Measurements from ENCODE around the gene NMBR. TPM values are rescaled to one million over a fixed set of nuclear protein-coding genes. Genes with fewer than 3 reads are reported as not detected.

NMBR gene
- total RNA-seq, 2 donors from 2014 or later: 0.49 TPM; not detected in 1

DNA sequence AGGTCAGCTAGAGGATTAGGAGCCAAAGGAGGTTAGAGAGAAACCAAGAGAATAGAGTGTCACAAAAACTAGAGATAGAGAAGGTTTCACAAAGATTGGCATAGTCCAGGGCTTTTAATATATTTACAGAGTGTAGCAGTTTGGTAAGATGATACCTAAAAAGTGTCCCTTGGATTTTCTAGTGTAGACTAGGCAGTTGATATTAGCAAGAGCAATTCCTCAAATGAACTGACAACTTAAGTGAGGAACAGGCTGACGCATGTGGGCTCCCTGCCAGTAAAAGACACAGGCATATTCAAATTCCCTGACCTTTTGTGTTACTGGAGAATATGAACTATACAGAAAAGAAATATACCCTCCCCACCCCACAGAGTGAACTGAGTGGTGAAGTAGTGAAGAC is 40.3 kb upstream of the NMBR start:
- TF ChIP-seq, protein P1, sequence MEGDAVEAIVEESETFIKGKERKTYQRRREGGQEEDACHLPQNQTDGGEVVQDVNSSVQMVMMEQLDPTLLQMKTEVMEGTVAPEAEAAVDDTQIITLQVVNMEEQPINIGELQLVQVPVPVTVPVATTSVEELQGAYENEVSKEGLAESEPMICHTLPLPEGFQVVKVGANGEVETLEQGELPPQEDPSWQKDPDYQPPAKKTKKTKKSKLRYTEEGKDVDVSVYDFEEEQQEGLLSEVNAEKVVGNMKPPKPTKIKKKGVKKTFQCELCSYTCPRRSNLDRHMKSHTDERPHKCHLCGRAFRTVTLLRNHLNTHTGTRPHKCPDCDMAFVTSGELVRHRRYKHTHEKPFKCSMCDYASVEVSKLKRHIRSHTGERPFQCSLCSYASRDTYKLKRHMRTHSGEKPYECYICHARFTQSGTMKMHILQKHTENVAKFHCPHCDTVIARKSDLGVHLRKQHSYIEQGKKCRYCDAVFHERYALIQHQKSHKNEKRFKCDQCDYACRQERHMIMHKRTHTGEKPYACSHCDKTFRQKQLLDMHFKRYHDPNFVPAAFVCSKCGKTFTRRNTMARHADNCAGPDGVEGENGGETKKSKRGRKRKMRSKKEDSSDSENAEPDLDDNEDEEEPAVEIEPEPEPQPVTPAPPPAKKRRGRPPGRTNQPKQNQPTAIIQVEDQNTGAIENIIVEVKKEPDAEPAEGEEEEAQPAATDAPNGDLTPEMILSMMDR (IDR thresholded peaks at IDR 0.05): no peak
- ATAC-seq (ENCODE audit: insufficient number of reproducible peaks, low FRiP score, low read depth): no peak
- no peak for DNase-seq (ENCODE audit: low spot score)
- Histone ChIP-seq H3K27me3 (replicated peaks; ENCODE audit: insufficient read depth) (no peaks in the 10 kb centered on the region), H3K36me3 (no peaks in the 10 kb centered on the region), H3K4me1 (ENCODE audit: control insufficient read depth in 1 of 2, low read depth in 2 of 2) (no peaks in the 10 kb centered on the region), H3K27ac (no peak overlapping the region), H3K4me3 (no peak overlapping the region), H3K9me3 (no peaks in the 10 kb centered on the region)

DNA sequence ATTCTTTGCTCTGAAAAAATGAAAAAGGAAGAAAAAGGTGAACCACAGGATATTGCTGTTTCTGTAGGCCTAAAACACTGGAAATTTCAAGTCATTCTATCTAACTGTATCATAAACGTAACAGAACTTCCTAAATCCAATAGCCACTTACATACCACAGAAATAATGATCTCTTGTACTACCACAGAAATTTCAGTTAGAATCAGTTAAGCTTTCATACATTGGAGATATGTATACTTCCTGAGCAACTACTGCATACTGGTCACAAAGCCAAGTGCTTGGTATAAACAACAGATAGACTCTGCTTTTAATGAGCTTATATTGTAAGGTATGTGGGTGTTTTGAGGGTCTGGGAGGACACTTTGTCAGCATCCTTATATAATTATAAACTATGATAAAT is 38.7 kb upstream of the NMBR start:
- Histone ChIP-seq H3K27me3 (replicated peaks; ENCODE audit: insufficient read depth) (no peaks in the 10 kb centered on the region), H3K4me3 (no peak overlapping the region), H3K4me1 (ENCODE audit: control insufficient read depth in 1 of 2, low read depth in 2 of 2) (no peaks in the 10 kb centered on the region), H3K27ac (no peak overlapping the region), H3K9me3 (no peaks in the 10 kb centered on the region), H3K36me3 (no peaks in the 10 kb centered on the region)
- no peak for DNase-seq (ENCODE audit: low spot score)
- TF ChIP-seq, protein P1 (IDR thresholded peaks at IDR 0.05): no peak
- ATAC-seq (ENCODE audit: insufficient number of reproducible peaks, low FRiP score, low read depth): no peak

DNA sequence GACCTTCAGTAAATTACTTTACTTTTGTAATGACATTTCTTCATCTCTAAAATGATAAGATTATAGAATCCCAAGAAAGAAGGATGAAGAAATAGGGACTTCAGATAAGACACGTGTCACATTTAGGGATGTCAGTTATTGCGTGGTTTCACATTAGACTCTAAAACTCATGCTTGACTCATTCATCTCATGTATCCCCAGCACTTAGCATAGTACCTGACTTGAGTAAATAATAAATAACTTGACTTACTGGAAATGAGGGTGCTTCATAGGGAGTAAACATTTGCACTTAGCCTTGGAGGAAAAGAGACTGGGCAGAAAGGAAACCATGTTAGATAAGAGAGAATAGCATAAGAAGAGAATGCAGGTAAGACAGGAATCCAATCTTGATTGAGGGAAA is 37.4 kb upstream of the NMBR start:
- no peaks in the 10 kb centered on the region for H3K4me1 ChIP-seq (ENCODE audit: control insufficient read depth in 1 of 2, low read depth in 2 of 2)
- no peak overlapping the region for H3K27ac ChIP-seq
- DNase-seq (ENCODE audit: low spot score) (no peak), ATAC-seq (ENCODE audit: insufficient number of reproducible peaks, low FRiP score, low read depth) (no peak)
- H3K4me3 ChIP-seq: no peak overlapping the region
- no peaks in the 10 kb centered on the region for H3K27me3 ChIP-seq (replicated peaks; ENCODE audit: insufficient read depth)
- no peaks in the 10 kb centered on the region for H3K36me3 ChIP-seq
- H3K9me3 ChIP-seq: no peaks in the 10 kb centered on the region
- TF ChIP-seq, protein P1 (IDR thresholded peaks at IDR 0.05): no peak

DNA sequence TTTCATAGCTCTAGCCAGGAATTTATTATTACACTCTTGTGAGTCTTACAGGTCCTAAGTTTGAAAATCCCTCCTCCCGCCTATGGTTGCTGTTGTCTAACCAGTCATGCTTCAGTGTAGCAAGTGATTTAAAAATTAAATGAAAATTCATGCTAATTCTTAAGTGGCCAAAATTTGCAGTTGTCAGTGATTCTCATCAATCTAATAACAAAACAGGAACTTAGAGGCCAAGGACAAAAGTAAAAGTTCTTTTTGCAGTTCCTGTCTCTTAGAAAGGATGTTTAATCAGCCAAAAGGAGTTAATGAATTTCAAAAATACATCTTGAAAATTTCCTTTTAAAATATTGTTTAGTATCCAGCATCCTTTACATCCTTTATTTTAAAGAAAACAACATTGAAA is 36.4 kb upstream of the NMBR start:
- no peak overlapping the region for H3K27ac ChIP-seq
- TF ChIP-seq, protein P1 (IDR thresholded peaks at IDR 0.05): no peak
- H3K27me3 ChIP-seq (replicated peaks; ENCODE audit: insufficient read depth): no peaks in the 10 kb centered on the region
- no peak overlapping the region for H3K4me3 ChIP-seq
- ATAC-seq (ENCODE audit: insufficient number of reproducible peaks, low FRiP score, low read depth) (no peak), DNase-seq (ENCODE audit: low spot score) (no peak)
- H3K4me1 ChIP-seq (ENCODE audit: control insufficient read depth in 1 of 2, low read depth in 2 of 2): no peaks in the 10 kb centered on the region
- no peaks in the 10 kb centered on the region for H3K36me3 ChIP-seq
- peaks cover under 1% of the 10 kb centered on the region for H3K9me3 ChIP-seq

DNA sequence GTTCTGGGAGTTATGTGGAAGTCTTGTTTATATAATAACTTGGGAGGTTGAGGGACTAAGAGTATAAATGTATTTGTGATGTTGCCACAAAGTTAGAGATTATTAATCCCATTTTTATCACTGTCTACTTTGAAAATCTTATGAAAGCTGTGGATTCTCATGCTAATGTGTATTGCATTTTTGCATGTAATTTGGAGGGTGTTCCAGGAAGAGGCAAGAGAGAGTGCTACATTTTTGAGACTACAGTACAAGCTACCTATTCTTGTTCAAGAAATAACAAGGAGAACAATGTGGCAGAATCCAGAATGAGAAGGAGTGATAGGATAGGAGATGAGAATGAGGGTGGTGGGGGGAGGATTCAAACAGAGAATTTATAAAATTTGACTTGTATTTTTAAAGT is 35.1 kb upstream of the NMBR start:
- Histone ChIP-seq H3K27ac (no peak overlapping the region), H3K9me3 (peaks cover 4% of the 10 kb centered on the region), H3K36me3 (no peaks in the 10 kb centered on the region), H3K4me1 (ENCODE audit: control insufficient read depth in 1 of 2, low read depth in 2 of 2) (no peaks in the 10 kb centered on the region), H3K4me3 (no peak overlapping the region), H3K27me3 (replicated peaks; ENCODE audit: insufficient read depth) (no peaks in the 10 kb centered on the region)
- DNase-seq (ENCODE audit: low spot score): no peak
- no peak for ATAC-seq (ENCODE audit: insufficient number of reproducible peaks, low FRiP score, low read depth)
- TF ChIP-seq, protein P1 (IDR thresholded peaks at IDR 0.05): no peak

All from thoracic aorta (tissue), 2 donors.